UCSD-AML1 (cell line): ENCODE results near the gene RHOBTB1.
"Not testable (repeated sequence)": the region's sequence is repeated elsewhere in the genome, so short reads cannot be mapped to it uniquely, and the experiment has no call there.

Experiments used
- DNase-seq: peaks from one replicate; lab custom pipeline; 2025; ENCODE audit not compliant: unreplicated experiment; lab: John Stamatoyannopoulos, UW

The RHOBTB1 gene

GRCh38 chr10:60944058-60944909, at the start of gene RHOBTB1:
TSS of gene RHOBTB1 (minus strand) at chr10:60944185. CDS start at chr10:60911542, 32,643 bp downstream.
- peak; percentile 15 for DNase-seq

DNA sequence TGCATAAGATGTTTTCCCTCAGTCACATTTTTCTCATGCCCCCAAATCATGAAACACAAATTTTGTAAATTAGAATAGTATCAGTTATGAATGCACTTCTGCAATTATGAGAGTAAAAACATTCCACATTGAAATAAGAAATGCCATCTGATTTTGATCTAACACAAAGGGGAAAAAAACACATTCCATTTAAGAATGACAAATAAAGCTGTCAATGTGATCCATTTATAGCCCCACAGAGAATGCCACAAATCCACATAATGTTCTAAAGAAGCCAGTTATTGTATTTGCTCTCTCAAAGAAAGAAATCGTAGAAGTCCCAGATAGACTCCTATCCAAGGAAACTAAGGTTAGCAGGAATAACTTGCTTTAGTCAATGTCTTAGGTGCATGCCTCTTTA, 48.7 kb upstream of the RHOBTB1 start:
- no peak for DNase-seq

DNA sequence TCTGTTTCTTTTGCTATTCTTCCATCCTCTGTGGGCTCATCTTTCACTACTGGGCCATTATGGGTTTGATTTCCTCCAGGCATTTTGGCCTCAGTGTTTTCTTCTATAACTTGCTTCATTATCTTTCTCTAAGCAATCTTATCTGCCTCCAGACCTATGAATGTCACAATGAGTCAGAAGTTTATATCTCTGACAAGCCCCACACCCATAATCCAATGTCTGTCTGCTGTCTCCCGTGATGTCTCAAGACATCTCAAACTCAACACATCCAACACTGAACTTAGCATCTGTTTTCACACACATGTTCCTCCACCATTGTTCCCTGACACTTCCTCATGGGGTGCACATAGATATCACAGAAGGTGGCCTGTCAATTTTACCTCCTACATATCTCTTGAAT, 46.7 kb upstream of the RHOBTB1 start:
- no peak for DNase-seq

- DNase-seq: no peak
These were observed 45.5 kb upstream of the RHOBTB1 start for GRCh38 chr10:60989400-60989876.

DNA sequence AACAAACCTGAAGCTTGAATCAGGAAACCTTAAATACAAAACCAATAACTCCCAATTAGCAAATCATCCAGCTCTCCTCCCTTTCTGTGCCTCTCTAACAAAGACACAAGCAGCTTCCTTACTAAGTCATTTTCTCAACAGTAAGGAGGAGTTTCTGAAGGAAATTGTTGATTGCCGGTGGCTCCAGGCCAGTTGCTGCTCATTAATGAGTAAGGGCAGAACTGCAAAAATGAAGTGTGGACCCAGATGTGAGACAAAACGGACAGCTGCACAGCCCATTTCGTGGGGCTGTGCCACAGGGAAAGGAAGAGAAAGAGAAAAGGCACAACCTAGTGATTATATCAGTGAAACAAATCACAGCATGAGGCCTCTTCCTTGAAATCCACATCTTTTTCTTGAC, 42.8 kb upstream of the RHOBTB1 start:
- DNase-seq: no peak

GRCh38 chr10:60985951-60986350, 42.0 kb upstream of the RHOBTB1 start:
- DNase-seq: no peak

DNA sequence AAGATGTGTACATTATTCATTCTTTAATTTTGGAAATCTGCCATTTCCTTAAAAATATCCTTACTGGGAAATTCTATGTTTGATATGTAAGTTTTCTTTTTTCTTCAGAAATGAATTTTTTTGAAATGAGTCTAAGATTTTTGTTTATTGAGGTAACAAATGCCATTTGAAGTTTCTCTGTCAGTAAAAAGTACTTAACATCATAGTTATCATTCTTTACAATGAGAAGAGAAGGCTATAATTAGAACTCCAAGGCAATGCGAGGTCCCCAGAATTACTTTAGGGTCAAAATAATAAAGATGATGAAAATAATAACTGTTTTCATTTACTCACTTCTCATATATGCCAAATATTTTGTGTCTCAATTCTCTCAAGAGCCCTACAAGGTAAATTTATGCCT, 37.0 kb upstream of the RHOBTB1 start:
- no peak for DNase-seq

- DNase-seq: no peak
These were observed 35.7 kb upstream of the RHOBTB1 start for GRCh38 chr10:60979667-60980104.

GRCh38 chr10:60978287-60979115, 34.5 kb upstream of the RHOBTB1 start:
- DNase-seq: no peak

DNA sequence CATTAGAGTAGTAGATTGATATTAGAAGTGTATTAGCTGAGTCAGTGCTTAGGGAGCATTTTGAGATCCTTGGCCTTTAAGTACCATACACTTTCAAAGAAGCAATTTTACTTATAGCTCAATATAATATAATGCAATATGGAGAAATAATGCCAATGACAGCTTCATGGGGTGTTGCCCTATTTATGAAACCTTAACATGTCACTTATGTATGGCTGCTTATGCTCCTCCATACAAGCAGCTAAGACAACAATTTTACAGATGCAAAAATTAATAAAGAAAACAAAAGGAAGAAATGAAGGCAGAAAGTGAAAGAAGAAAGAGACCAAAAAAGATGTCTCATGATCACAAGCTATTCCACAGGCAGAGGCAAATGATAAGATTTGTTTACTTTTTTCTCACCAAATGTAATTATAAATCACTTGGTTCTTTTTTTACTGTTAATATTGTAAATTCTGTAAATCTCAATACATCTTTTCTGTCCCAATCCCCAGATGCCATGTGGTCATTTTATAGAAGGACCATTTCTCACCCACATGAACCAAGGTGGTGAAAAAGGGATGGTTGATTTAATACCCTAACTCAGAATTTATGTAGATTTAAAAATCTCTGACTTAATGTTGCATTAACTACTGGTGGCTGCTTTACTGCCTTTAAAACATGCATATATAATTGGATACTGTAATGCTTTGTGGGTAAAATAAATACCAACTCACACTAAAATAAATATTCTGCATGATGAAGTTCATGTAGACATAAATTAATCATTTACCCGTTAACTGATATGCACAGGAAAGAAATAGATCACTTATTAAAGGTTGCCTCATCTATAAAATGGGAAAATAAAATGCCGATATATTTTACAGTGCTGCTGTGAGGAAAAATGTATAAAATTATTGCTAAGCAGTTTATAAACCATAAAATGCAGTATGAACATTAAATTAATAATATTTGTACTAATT, 33.5 kb upstream of the RHOBTB1 start:
- no peak for DNase-seq

DNA sequence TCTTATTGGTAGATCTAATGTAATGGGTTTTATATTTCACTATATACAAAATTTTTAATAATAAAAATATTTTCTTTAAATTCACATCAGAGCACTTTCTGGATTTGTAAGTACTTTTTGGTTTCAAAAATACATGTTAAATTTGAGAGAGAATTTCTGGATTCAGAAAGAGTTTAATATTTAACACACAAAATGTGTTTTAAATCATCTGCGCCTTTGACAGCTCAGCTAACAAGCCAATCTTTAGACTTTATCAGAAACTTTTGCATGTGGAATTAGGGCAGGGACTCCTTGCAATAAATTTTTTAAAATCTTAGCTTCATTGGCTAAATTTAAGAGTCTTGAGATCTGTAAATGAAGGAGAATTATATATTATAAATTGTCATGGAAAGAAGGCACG, 32.7 kb upstream of the RHOBTB1 start:
- DNase-seq: no peak

DNA sequence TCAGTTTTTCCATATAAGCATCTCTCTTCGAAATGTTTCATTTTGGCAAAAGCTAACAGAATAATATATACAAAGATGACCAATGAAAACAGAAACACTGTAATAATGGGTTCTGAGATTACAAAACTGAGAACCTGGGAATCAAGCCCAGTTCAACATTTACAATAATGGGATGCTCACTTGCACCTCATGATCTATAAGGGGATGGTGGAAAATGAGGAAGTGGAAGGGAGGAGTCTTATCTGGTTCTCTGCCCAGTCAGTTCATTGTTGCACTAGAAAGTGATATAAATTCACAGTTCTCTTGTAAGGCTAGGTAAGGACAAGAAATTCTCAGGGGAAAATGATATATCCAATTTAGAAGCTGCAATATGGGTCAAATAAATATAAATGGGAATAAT, 31.7 kb upstream of the RHOBTB1 start:
- no peak for DNase-seq

DNA sequence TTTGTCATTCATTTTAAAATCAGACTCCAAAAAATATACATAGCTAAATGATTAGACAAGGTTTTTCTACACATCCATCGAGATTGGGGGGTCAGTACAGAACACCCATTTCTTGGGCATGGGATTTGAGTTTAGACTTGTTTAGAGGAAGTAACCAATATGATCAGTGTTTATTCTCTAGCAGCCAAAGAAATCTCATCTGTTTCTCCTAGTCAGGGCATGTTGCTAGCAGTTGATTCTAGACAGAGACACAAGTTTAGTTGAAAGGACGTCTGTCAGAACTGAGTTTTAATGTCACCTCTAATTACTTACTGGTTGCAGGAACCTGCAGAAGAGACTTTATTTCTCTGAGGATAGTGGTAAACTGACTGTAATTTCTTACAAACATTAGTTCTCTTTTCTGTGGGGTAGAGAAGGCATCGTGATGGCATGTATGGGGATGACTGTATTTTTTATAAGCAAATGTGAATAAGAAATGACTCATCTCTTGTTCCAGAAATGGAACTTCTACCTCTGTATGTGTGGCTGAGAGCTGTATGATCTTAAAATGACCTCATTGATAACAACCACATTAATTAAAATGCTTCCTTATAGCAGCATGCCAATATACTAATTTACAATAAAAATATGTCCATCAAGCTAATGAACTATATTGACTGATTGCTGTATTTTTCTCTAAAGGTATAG, 30.6 kb upstream of the RHOBTB1 start:
- no peak for DNase-seq

GRCh38 chr10:60973086-60973485, 29.1 kb upstream of the RHOBTB1 start:
- no peak for DNase-seq

GRCh38 chr10:60972181-60972580, 28.2 kb upstream of the RHOBTB1 start:
- not testable (repeated sequence) for DNase-seq

DNA sequence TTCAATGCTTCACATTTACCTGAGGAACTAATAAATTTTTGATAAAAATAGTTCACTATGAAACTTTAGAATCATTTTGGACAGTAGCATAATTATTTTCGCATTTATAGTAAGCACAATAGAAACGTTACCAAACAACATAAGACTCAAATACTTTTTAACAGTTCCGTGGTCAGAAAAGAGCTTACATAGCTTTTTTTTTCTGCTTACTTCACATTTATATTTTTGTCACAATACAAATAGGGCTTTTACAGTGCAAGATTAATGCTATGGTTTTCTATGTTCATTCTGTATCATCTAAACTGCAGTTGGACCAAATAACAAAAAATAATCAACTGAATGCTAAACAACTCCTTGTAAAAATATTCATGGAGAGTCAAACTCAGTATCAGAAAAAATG, 26.5 kb upstream of the RHOBTB1 start:
- no peak for DNase-seq

DNA sequence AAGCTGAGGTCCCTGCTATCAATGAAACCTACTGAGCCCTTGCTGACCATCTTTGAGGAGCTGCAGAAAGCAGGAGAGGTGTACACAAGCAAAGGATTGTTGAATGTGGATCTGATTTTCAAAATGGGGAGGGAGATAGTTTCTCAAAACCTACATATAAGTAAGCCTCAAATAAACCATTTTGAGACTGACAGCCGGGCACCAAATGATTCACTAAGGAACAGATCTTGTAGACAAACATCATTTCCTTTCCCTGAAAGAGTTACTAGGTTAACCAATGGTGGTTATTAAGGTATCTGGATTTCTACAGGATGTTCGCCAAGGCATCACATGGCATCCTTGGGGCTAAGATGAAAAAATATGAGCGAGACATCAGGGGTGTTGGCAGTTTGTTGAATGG, 24.5 kb upstream of the RHOBTB1 start:
- DNase-seq: no peak

GRCh38 chr10:60967854-60968484, 24.0 kb upstream of the RHOBTB1 start:
- DNase-seq: no peak

GRCh38 chr10:60967260-60967659, 23.3 kb upstream of the RHOBTB1 start:
- DNase-seq: no peak

DNA sequence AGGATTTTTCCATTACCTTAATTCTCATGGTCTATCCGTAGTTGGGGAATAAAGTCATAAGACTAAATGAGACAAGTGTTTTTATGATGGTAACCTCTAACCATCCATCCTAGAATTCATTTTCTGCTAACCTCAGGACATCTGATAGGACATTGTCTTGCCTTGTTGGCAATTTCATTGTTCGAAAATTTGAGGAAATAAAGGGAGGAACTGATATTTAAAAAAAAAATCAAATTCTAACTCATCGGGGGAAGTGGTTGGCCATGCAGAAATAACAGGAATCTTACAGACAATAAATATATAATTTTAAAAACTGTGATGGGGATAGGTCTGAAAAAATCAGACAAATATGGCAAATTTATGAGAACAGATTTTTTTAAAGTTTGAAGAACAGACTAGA, 21.7 kb upstream of the RHOBTB1 start:
- DNase-seq: no peak
